A549 (cell line): Measurements from ENCODE around the gene FAM120B. TPM values are rescaled to one million over a fixed set of nuclear protein-coding genes. Genes with fewer than 3 reads are reported as not detected.

ENCODE experiments used
- ATAC-seq, 2 experiments: fragments of 200-7000 bp in 1 of 2; fragments of >200 bp in 1 of 2; cut with Nextera tagmentation in 1 of 2; cut with Tn5 transposase in 1 of 2; 3 replicates each; pipeline versions ENCODE4 v1.8.0 to v1.9.1; 2018 to 2020; ENCODE audit warnings: mild to moderate bottlenecking in 1 of 2, moderate library complexity in 1 of 2
- CTCF ChIA-PET: fragments of 300-600 bp; sonication (Branson Sonifier 250); formaldehyde crosslinking; extraction: SDS; loops from one replicate; lab custom pipeline; 2021; ENCODE audit warnings: antibody characterized with exemption, inconsistent platforms; lab: Yijun Ruan, JAX
- POLR2A ChIA-PET: fragments of 350-600 bp; formaldehyde crosslinking; extraction: SDS; loops from one replicate; lab custom pipeline; 2021; ENCODE audit warnings: antibody characterized with exemption, inconsistent platforms; lab: Yijun Ruan, JAX
- DNase-seq, 2 experiments: peaks; one replicate each; pipeline versions ENCODE4 v3.0.0 to v3.0.0-alpha.2; 2011 to 2016; ENCODE audit warnings: low read depth in 1 of 2, low spot score in 1 of 2
- FAIRE-seq: peaks from 2 replicates; lab custom pipeline; 2011; peaks lifted over from hg19 to GRCh38; lab: Jason Lieb, UNC
- H3K27ac ChIP-seq, 2 experiments: fragments of >200 bp; sonication (Bioruptor Twin); formaldehyde crosslinking; 3 replicates each; pipeline ENCODE4 v1.5.1; 2016 to 2017
- H3K4me1 ChIP-seq: fragments of >200 bp; sonication (Bioruptor Twin); formaldehyde crosslinking; 3 replicates; pipeline ENCODE4 v1.6.1; 2016
- H3K4me2 ChIP-seq: fragments of >200 bp; sonication (Bioruptor Twin); formaldehyde crosslinking; 3 replicates; pipeline ENCODE4 v1.6.1; 2016
- H3K4me3 ChIP-seq: fragments of >200 bp; sonication (Bioruptor Twin); formaldehyde crosslinking; 3 replicates; pipeline ENCODE4 v1.5.1; 2016
- H3K9me3 ChIP-seq: fragments of >200 bp; sonication (Bioruptor Twin); formaldehyde crosslinking; 3 replicates; pipeline ENCODE4 v1.6.1; 2016
- CBX8 ChIP-seq: fragments of 200-600 bp; sonication (generic); IDR thresholded peaks from 2 replicates; pipeline ENCODE4 v1.6.1; 2016
- CEBPB ChIP-seq, 2 experiments: fragments of >200 bp in 1 of 2; sonication (Bioruptor Twin) in 1 of 2; formaldehyde crosslinking in 1 of 2; IDR thresholded peaks; 2 replicates each; pipeline ENCODE4 v1.6.1; 2012 to 2016
- CHD2 ChIP-seq: fragments of 150-350 bp; IDR thresholded peaks from 2 replicates; pipeline ENCODE4 v1.6.1; 2014; ENCODE audit warnings: low read length; ENCODE audit not compliant: partially characterized antibody
- EHF ChIP-seq: fragments of 250-450 bp; sonication (Bioruptor Pico); IDR thresholded peaks from 2 replicates; pipeline ENCODE4 v1.5.0; 2020; ENCODE audit warnings: mild to moderate bottlenecking
- EHMT2 ChIP-seq: fragments of 200-600 bp; sonication (generic); IDR thresholded peaks from 2 replicates; pipeline ENCODE4 v1.6.1; 2016; ENCODE audit warnings: antibody characterized with exemption, low read depth, mild to moderate bottlenecking, moderate library complexity
- ELK1 ChIP-seq: fragments of 150-350 bp; IDR thresholded peaks from 2 replicates; pipeline ENCODE4 v1.6.1; 2014; ENCODE audit warnings: low read depth, mild to moderate bottlenecking, low read length
- EP300 ChIP-seq, 2 experiments: fragments of >200 bp; sonication (Bioruptor Twin); formaldehyde crosslinking; IDR thresholded peaks; 2 replicates in 1 of 2; 3 replicates in 1 of 2; pipeline ENCODE4 v1.6.1; 2016 to 2017
- FOXS1 ChIP-seq: fragments of 250-450 bp; sonication (Bioruptor Pico); IDR thresholded peaks from 2 replicates; pipeline ENCODE4 v1.5.0; 2020; ENCODE audit warnings: mild to moderate bottlenecking, moderate library complexity
- HOXA7 ChIP-seq: fragments of 250-450 bp; sonication (Bioruptor Pico); IDR thresholded peaks from 2 replicates; pipeline ENCODE4 v1.5.0; 2020; ENCODE audit warnings: mild to moderate bottlenecking, moderate library complexity
- HOXB5 ChIP-seq: fragments of 250-450 bp; sonication (Bioruptor Pico); IDR thresholded peaks from 2 replicates; pipeline ENCODE4 v1.5.0; 2020; ENCODE audit warnings: mild to moderate bottlenecking, moderate library complexity
- JUN ChIP-seq, 2 experiments: fragments of >200 bp; sonication (Bioruptor Twin); formaldehyde crosslinking; IDR thresholded peaks; 2 replicates in 1 of 2; 3 replicates in 1 of 2; pipeline ENCODE4 v1.6.1; 2016 to 2017
- KDM1A ChIP-seq: fragments of 200-600 bp; sonication (generic); IDR thresholded peaks from 2 replicates; pipeline ENCODE4 v1.6.1; 2016; ENCODE audit warnings: low read depth, mild to moderate bottlenecking
- MAFK ChIP-seq: fragments of 450-650 bp; IDR thresholded peaks from 2 replicates; pipeline ENCODE4 v1.6.1; 2014; ENCODE audit not compliant: partially characterized antibody
- MAZ ChIP-seq: fragments of 150-350 bp; IDR thresholded peaks from 2 replicates; pipeline ENCODE4 v1.6.1; 2014; ENCODE audit warnings: antibody characterized with exemption, low read depth, low read length, borderline replicate concordance
- MYC ChIP-seq: IDR thresholded peaks from 2 replicates; pipeline ENCODE4 v1.6.1; 2012; ENCODE audit warnings: mild to moderate bottlenecking, inconsistent platforms, low read length, improper control_type of control experiment, borderline replicate concordance
- NFE2L2 ChIP-seq: fragments of 150-350 bp; conservative IDR thresholded peaks from 2 replicates; pipeline ENCODE4 v1.6.1; 2014; ENCODE audit warnings: low read length
- PBX3 ChIP-seq: IDR thresholded peaks from 2 replicates; pipeline ENCODE4 v1.6.1; 2012
- PHF8 ChIP-seq: fragments of 200-600 bp; sonication (generic); IDR thresholded peaks from 2 replicates; pipeline ENCODE4 v1.6.1; 2016; ENCODE audit warnings: low read depth, mild to moderate bottlenecking, antibody characterized with exemption, moderate library complexity, borderline replicate concordance
- POLR2AphosphoS2 ChIP-seq: conservative IDR thresholded peaks from 2 replicates; pipeline ENCODE4 v1.6.1; 2012; ENCODE audit warnings: low read length, improper control_type of control experiment, inconsistent platforms
- RARB ChIP-seq: fragments of 250-450 bp; sonication (Bioruptor Pico); IDR thresholded peaks from 2 replicates; pipeline ENCODE4 v1.8.0; 2021; ENCODE audit warnings: mild to moderate bottlenecking, moderate library complexity
- RNF2 ChIP-seq: fragments of 200-600 bp; sonication (generic); IDR thresholded peaks from 2 replicates; pipeline ENCODE4 v1.6.1; 2016; ENCODE audit warnings: low read depth, mild to moderate bottlenecking, antibody characterized with exemption, moderate library complexity, borderline replicate concordance
- TFCP2L1 ChIP-seq: fragments of 250-450 bp; sonication (Bioruptor Pico); IDR thresholded peaks from 2 replicates; pipeline ENCODE4 v1.5.0; 2021; ENCODE audit warnings: mild to moderate bottlenecking
- TP53 ChIP-seq: fragments of 250-450 bp; sonication (Bioruptor Pico); IDR thresholded peaks from 2 replicates; pipeline ENCODE4 v1.5.0; 2021; ENCODE audit warnings: mild to moderate bottlenecking, moderate library complexity
- ZFP36 ChIP-seq: fragments of 450-650 bp; IDR thresholded peaks from 2 replicates; pipeline ENCODE4 v1.6.1; 2014; ENCODE audit warnings: borderline replicate concordance; ENCODE audit not compliant: partially characterized antibody
- ZSCAN20 ChIP-seq: fragments of 250-450 bp; sonication (Bioruptor Pico); IDR thresholded peaks from 2 replicates; pipeline ENCODE4 v1.8.0; 2022; ENCODE audit warnings: mild to moderate bottlenecking, moderate library complexity
- WGBS: methylation state at CpG from one replicate; pipeline ENCODE4 v1.1.6; 2017; ENCODE audit errors: missing lambda C conversion rate; 5-methylcytosine and 5-hydroxymethylcytosine counted together
- polyA plus RNA-seq, 4 experiments: library from polyadenylated mRNA; depleted of rRNA in 3 of 4; stranded (reverse); fragments of >200 nt; fragmentation: RNase III in 1 of 4; extraction: RNeasy Plus Mini Kit Qiagen cat#74134 plus additional on column Dnase treatment in 1 of 4; gene quantifications; 2 replicates in 3 of 4; 3 replicates in 1 of 4; pipeline ENCODE4 v1.2.3, GENCODE V29; 2011 to 2017
- TF ChIP-seq, protein P1 (sequence below): fragments of 450-650 bp; IDR thresholded peaks from 2 replicates; pipeline ENCODE4 v1.6.1; 2014; ENCODE audit warnings: antibody characterized with exemption
- TF ChIP-seq, protein P2 (sequence below): fragments of 200-600 bp; sonication (generic); IDR thresholded peaks from 2 replicates; pipeline ENCODE4 v1.6.1; 2016; ENCODE audit warnings: antibody characterized with exemption, mild to moderate bottlenecking, moderate library complexity

FAM120B gene
- polyA plus RNA-seq, 2 of the 4 experiments (the other 2 are of a cell fraction): 7.0 to 7.7 TPM

GRCh38 chr6:170434117-170434820 lies 127.7 kb downstream of the FAM120B start:
- ATAC-seq (no peak), FAIRE-seq (no peak), DNase-seq (no peak)
- Histone ChIP-seq H3K27ac (no peak overlapping the region), H3K4me2 (no peak overlapping the region), H3K9me3 (no peaks in the 10 kb centered on the region), H3K4me3 (no peak overlapping the region), H3K4me1 (peaks cover 6% of the 10 kb centered on the region; the same call in 1 of the 3 replicates)
- WGBS: 66% methylated on average over 9 of the region's 20 CpGs
- POLR2A ChIA-PET: no interaction called here
- TF ChIP-seq CEBPB (IDR thresholded peaks at IDR 0.05) (no peak), HOXA7 (CRISPR knock-in tag) (no peak), TP53 (CRISPR knock-in tag) (no peak), RNF2 (no peak), MAFK (no peak), EP300 (IDR thresholded peaks at IDR 0.05) (no peak), JUN (IDR thresholded peaks at IDR 0.05) (no peak), KDM1A (no peak), MAZ (no peak), EHF (CRISPR knock-in tag) (no peak), PHF8 (no peak), RARB (no peak), POLR2AphosphoS2 (no peak), NFE2L2 (no peak), EHMT2 (no peak), PBX3 (no peak), CHD2 (no peak)
- CTCF ChIA-PET: no interaction called here

DNA sequence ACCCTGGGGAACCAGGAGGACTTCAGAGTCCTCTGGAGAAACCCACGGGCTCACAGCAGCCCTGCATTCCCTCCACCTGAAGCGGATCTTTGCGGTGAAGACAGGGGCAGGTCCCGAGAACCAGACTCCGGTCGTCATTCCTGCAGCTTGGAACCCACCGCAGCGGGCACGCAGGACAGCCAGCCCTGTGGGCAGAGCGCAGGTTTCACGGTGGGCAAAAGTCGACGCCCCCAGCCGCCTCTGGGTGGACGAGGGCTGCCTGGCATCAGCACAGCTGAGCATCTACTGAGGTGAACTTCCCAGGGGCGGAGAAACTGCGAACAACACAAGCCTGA lies 128.2 kb downstream of the FAM120B start:
- no peaks in the 10 kb centered on the region for H3K9me3 ChIP-seq
- ChIA-PET POLR2A (no interaction called here), CTCF (no interaction called here)
- WGBS: 78% methylated on average over 4 of the region's 17 CpGs
- no peak for FAIRE-seq
- no peak for TF ChIP-seq ELK1
- TF ChIP-seq, protein P1, sequence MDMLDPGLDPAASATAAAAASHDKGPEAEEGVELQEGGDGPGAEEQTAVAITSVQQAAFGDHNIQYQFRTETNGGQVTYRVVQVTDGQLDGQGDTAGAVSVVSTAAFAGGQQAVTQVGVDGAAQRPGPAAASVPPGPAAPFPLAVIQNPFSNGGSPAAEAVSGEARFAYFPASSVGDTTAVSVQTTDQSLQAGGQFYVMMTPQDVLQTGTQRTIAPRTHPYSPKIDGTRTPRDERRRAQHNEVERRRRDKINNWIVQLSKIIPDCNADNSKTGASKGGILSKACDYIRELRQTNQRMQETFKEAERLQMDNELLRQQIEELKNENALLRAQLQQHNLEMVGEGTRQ: no peak
- no peak for TF ChIP-seq MYC
- no peak for TF ChIP-seq MAZ
- no peak for TF ChIP-seq ZFP36
- TF ChIP-seq CBX8: no peak
- TF ChIP-seq, protein P2, sequence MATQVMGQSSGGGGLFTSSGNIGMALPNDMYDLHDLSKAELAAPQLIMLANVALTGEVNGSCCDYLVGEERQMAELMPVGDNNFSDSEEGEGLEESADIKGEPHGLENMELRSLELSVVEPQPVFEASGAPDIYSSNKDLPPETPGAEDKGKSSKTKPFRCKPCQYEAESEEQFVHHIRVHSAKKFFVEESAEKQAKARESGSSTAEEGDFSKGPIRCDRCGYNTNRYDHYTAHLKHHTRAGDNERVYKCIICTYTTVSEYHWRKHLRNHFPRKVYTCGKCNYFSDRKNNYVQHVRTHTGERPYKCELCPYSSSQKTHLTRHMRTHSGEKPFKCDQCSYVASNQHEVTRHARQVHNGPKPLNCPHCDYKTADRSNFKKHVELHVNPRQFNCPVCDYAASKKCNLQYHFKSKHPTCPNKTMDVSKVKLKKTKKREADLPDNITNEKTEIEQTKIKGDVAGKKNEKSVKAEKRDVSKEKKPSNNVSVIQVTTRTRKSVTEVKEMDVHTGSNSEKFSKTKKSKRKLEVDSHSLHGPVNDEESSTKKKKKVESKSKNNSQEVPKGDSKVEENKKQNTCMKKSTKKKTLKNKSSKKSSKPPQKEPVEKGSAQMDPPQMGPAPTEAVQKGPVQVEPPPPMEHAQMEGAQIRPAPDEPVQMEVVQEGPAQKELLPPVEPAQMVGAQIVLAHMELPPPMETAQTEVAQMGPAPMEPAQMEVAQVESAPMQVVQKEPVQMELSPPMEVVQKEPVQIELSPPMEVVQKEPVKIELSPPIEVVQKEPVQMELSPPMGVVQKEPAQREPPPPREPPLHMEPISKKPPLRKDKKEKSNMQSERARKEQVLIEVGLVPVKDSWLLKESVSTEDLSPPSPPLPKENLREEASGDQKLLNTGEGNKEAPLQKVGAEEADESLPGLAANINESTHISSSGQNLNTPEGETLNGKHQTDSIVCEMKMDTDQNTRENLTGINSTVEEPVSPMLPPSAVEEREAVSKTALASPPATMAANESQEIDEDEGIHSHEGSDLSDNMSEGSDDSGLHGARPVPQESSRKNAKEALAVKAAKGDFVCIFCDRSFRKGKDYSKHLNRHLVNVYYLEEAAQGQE: no peak
- no peak for TF ChIP-seq EP300 (IDR thresholded peaks at IDR 0.05)
- TF ChIP-seq EHF (CRISPR knock-in tag): no peak
- no peak for TF ChIP-seq RNF2
- no peak for TF ChIP-seq NFE2L2
- no peak for TF ChIP-seq TFCP2L1 (CRISPR knock-in tag)
- TF ChIP-seq HOXB5 (CRISPR knock-in tag): no peak
- TF ChIP-seq FOXS1: no peak
- no peak for TF ChIP-seq EHMT2
- no peak for TF ChIP-seq ZSCAN20 (CRISPR knock-in tag)
- no peak overlapping the region for H3K27ac ChIP-seq
- ATAC-seq: no peak
- no peak for DNase-seq
- H3K4me3 ChIP-seq: no peak overlapping the region
- peaks cover 6% of the 10 kb centered on the region; the same call in 1 of the 3 replicates for H3K4me1 ChIP-seq
- no peak overlapping the region for H3K4me2 ChIP-seq
